HG03280 (cell line): ENCODE results near the gene FADS6.
"Not testable (repeated sequence)": the region's sequence is repeated elsewhere in the genome, so short reads cannot be mapped to it uniquely, and the experiment has no call there.

Source experiments
- ATAC-seq: cut with Tn5 transposase; IDR thresholded peaks from one replicate; pipeline ENCODE4 v1.9.1; 2021; ENCODE audit warnings: mild to moderate bottlenecking, moderate library complexity; ENCODE audit not compliant: unreplicated experiment

Gene FADS6

GRCh38 chr17:74921026-74921681, 27.7 kb upstream of the FADS6 start:
- no peak for ATAC-seq

GRCh38 chr17:74920642-74921025, 27.2 kb upstream of the FADS6 start:
- ATAC-seq, result no peak

- ATAC-seq, result no peak
These were observed 26.8 kb upstream of the FADS6 start for GRCh38 chr17:74920306-74920620.

- ATAC-seq, result no peak
These were observed 26.2 kb upstream of the FADS6 start for GRCh38 chr17:74919440-74920305.

- ATAC-seq, result no peak
These were observed 25.5 kb upstream of the FADS6 start for GRCh38 chr17:74918906-74919305.

- no peak for ATAC-seq
These were observed 24.0 kb upstream of the FADS6 start for GRCh38 chr17:74917430-74917829.

- ATAC-seq, result no peak
These were observed 23.4 kb upstream of the FADS6 start for GRCh38 chr17:74916851-74917199.

- ATAC-seq, result no peak
These were observed 22.9 kb upstream of the FADS6 start for GRCh38 chr17:74916136-74916850.

GRCh38 chr17:74911423-74911822, 18.0 kb upstream of the FADS6 start:
- not testable (repeated sequence) for ATAC-seq

- not testable (repeated sequence) for ATAC-seq
These were observed 15.7 kb upstream of the FADS6 start for GRCh38 chr17:74909097-74909496.

- no peak for ATAC-seq
These were observed 13.6 kb upstream of the FADS6 start for GRCh38 chr17:74907012-74907411.

- not testable (repeated sequence) for ATAC-seq
These were observed 12.9 kb upstream of the FADS6 start for GRCh38 chr17:74906214-74906793.

- ATAC-seq, result no peak
These were observed 11.4 kb upstream of the FADS6 start for GRCh38 chr17:74904687-74905409.

- ATAC-seq, result no peak
These were observed 10.2 kb upstream of the FADS6 start for GRCh38 chr17:74903671-74904070.

- no peak for ATAC-seq
These were observed 9.6 kb upstream of the FADS6 start for GRCh38 chr17:74903034-74903433.

GRCh38 chr17:74901353-74902135, 8.1 kb upstream of the FADS6 start:
- no peak for ATAC-seq

- ATAC-seq, result no peak
These were observed 6.8 kb upstream of the FADS6 start for GRCh38 chr17:74900208-74900607.

GRCh38 chr17:74898376-74898946, 5.0 kb upstream of the FADS6 start:
- ATAC-seq, result no peak

- ATAC-seq, result no peak
These were observed 671 bp upstream of the FADS6 start for GRCh38 chr17:74893936-74894671.
